ENCODE measurements around the gene POLR3E.
A peak's percentile ranks its signal among the peaks of the same experiment; 100 is the strongest.

The POLR3E gene

GRCh38 chr16:22317625-22318024 lies 20.4 kb downstream of the POLR3E start:
- DNase-seq = no peak

GRCh38 chr16:22318690-22319358 lies 21.6 kb downstream of the POLR3E start:
- DNase-seq = peak; percentile 64

- no peak for DNase-seq
Measured at GRCh38 chr16:22320572-22321339, 23.5 kb downstream of the POLR3E start.

GRCh38 chr16:22321340-22322001 lies 24.3 kb downstream of the POLR3E start:
- peak; percentile 71 for DNase-seq

GRCh38 chr16:22322021-22322471 lies 24.8 kb downstream of the POLR3E start:
- DNase-seq = no peak

- DNase-seq = no peak
Measured at GRCh38 chr16:22322741-22323140, 25.5 kb downstream of the POLR3E start.

GRCh38 chr16:22323173-22323958 lies 26.2 kb downstream of the POLR3E start:
- DNase-seq = no peak

GRCh38 chr16:22323959-22324786 lies 27.0 kb downstream of the POLR3E start:
- DNase-seq = no peak

- DNase-seq = no peak
Measured at GRCh38 chr16:22324787-22325597, 27.8 kb downstream of the POLR3E start.

GRCh38 chr16:22325598-22326368 lies 28.6 kb downstream of the POLR3E start:
- no peak for DNase-seq

GRCh38 chr16:22326369-22326652 lies 29.1 kb downstream of the POLR3E start:
- no peak for DNase-seq

- no peak for DNase-seq
Measured at GRCh38 chr16:22326771-22327445, 29.7 kb downstream of the POLR3E start.

- no peak for DNase-seq
Measured at GRCh38 chr16:22327446-22327775, 30.2 kb downstream of the POLR3E start.

- no peak for DNase-seq
Measured at GRCh38 chr16:22328081-22328725, 31.0 kb downstream of the POLR3E start.

- DNase-seq = no peak
Measured at GRCh38 chr16:22329199-22329695, 32.0 kb downstream of the POLR3E start.

GRCh38 chr16:22330326-22330725 lies 33.1 kb downstream of the POLR3E start:
- no peak for DNase-seq

GRCh38 chr16:22333457-22333994 lies 36.3 kb downstream of the POLR3E start:
- DNase-seq = no peak

GRCh38 chr16:22335668-22336246 lies 38.5 kb downstream of the POLR3E start:
- no peak for DNase-seq

GRCh38 chr16:22336581-22336980 lies 39.4 kb downstream of the POLR3E start:
- DNase-seq = no peak
